HepG2 (cell line): Measurements from ENCODE around the gene SCMH1. TPM values are rescaled to one million over a fixed set of nuclear protein-coding genes. Genes with fewer than 3 reads are reported as not detected.

ENCODE experiments used
- ATAD3A ChIP-seq: sonication (generic); formaldehyde crosslinking; IDR thresholded peaks from 2 replicates; pipeline ENCODE4 v1.4.0; 2020; ENCODE audit warnings: missing genetic modification reagents
- CREB3 ChIP-seq: sonication (generic); formaldehyde crosslinking; IDR thresholded peaks from 2 replicates; pipeline ENCODE4 v1.5.0; 2020; ENCODE audit warnings: missing genetic modification reagents
- EHMT2 ChIP-seq: fragments of 200-600 bp; sonication (generic); IDR thresholded peaks from 2 replicates; pipeline ENCODE4 v1.7.0; 2017; ENCODE audit warnings: antibody characterized with exemption, low read depth, low read length, borderline replicate concordance
- ESRRA ChIP-seq: sonication (generic); formaldehyde crosslinking; IDR thresholded peaks from 2 replicates; pipeline ENCODE4 v1.5.1; 2020; ENCODE audit warnings: mild to moderate bottlenecking, low read depth, missing genetic modification reagents
- ETV6 ChIP-seq: sonication (generic); formaldehyde crosslinking; conservative IDR thresholded peaks from 2 replicates; pipeline ENCODE4 v1.4.0; 2020; ENCODE audit warnings: missing genetic modification reagents
- FOSL2 ChIP-seq: sonication (generic); formaldehyde crosslinking; IDR thresholded peaks from 2 replicates; pipeline ENCODE4 v1.4.0; 2020; ENCODE audit warnings: missing genetic modification reagents
- KDM2A ChIP-seq: sonication (generic); formaldehyde crosslinking; IDR thresholded peaks from 2 replicates; pipeline ENCODE4 v1.4.0; 2020; ENCODE audit warnings: low read depth, missing genetic modification reagents, borderline replicate concordance
- KDM4B ChIP-seq: sonication (generic); formaldehyde crosslinking; IDR thresholded peaks from 2 replicates; pipeline ENCODE4 v1.4.0; 2020; ENCODE audit warnings: missing genetic modification reagents
- MBNL3 ChIP-seq: fragments of 250-450 bp; sonication (Bioruptor Pico); conservative IDR thresholded peaks from 2 replicates; pipeline ENCODE4 v1.8.0; 2022; ENCODE audit warnings: mild to moderate bottlenecking, inconsistent platforms
- NFKB2 ChIP-seq: sonication (generic); formaldehyde crosslinking; IDR thresholded peaks from 2 replicates; pipeline ENCODE4 v1.4.0; 2020; ENCODE audit warnings: missing genetic modification reagents, borderline replicate concordance
- PRMT3 ChIP-seq: sonication (generic); formaldehyde crosslinking; IDR thresholded peaks from 2 replicates; pipeline ENCODE4 v1.8.1; 2022; ENCODE audit warnings: low read depth, mild to moderate bottlenecking, moderate library complexity, missing genetic modification reagents, borderline replicate concordance
- RAD21 ChIP-seq: fragments of 450-650 bp; formaldehyde crosslinking; IDR thresholded peaks from 2 replicates; pipeline ENCODE4 v1.5.0; 2020; ENCODE audit warnings: mild to moderate bottlenecking
- REL ChIP-seq: sonication (generic); formaldehyde crosslinking; conservative IDR thresholded peaks from 2 replicates; pipeline ENCODE4 v1.8.0; 2022; ENCODE audit warnings: mild to moderate bottlenecking, missing genetic modification reagents, moderate library complexity
- REPIN1 ChIP-seq: sonication (generic); formaldehyde crosslinking; IDR thresholded peaks from 2 replicates; pipeline ENCODE4 v1.8.0; 2022; ENCODE audit warnings: missing genetic modification reagents, low read depth, mild to moderate bottlenecking, borderline replicate concordance
- RFX3 ChIP-seq: IDR thresholded peaks from 2 replicates; pipeline ENCODE4 v1.6.1; 2016; ENCODE audit warnings: missing biosample characterization, missing genetic modification reagents
- SETDB1 ChIP-seq: sonication (generic); formaldehyde crosslinking; IDR thresholded peaks from 2 replicates; pipeline ENCODE4 v1.5.1; 2020; ENCODE audit warnings: missing genetic modification reagents, mild to moderate bottlenecking, borderline replicate concordance
- TEAD3 ChIP-seq: optimal IDR thresholded peaks from 2 replicates; pipeline ENCODE3; 2016; ENCODE audit warnings: borderline replicate concordance
- TFAP4 ChIP-seq: sonication (generic); IDR thresholded peaks from 2 replicates; pipeline ENCODE4 v1.6.1; 2016; ENCODE audit warnings: low read depth, borderline replicate concordance
- WIZ ChIP-seq: sonication (generic); formaldehyde crosslinking; IDR thresholded peaks from 2 replicates; pipeline ENCODE4 v1.5.1; 2020; ENCODE audit warnings: mild to moderate bottlenecking, missing genetic modification reagents
- ZMAT3 ChIP-seq: sonication (generic); formaldehyde crosslinking; conservative IDR thresholded peaks from 2 replicates; pipeline ENCODE4 v1.7.0; 2021; ENCODE audit warnings: missing genetic modification reagents
- ZNF350 ChIP-seq: sonication (generic); formaldehyde crosslinking; IDR thresholded peaks from 2 replicates; pipeline ENCODE4 v1.4.0; 2020; ENCODE audit warnings: mild to moderate bottlenecking, low read depth, missing genetic modification reagents, borderline replicate concordance
- ZNF629 ChIP-seq: sonication (generic); formaldehyde crosslinking; conservative IDR thresholded peaks from 2 replicates; pipeline ENCODE4 v1.5.0; 2020; ENCODE audit warnings: missing genetic modification reagents
- ZNF816 ChIP-seq: sonication (generic); formaldehyde crosslinking; IDR thresholded peaks from 2 replicates; pipeline ENCODE4 v1.8.0; 2022; ENCODE audit warnings: missing genetic modification reagents, mild to moderate bottlenecking, borderline replicate concordance
- ZNF83 ChIP-seq: sonication (generic); formaldehyde crosslinking; IDR thresholded peaks from 2 replicates; pipeline ENCODE4 v1.4.0; 2020; ENCODE audit warnings: missing genetic modification reagents, mild to moderate bottlenecking, borderline replicate concordance
- polyA plus RNA-seq, 8 experiments: library from polyadenylated mRNA; depleted of rRNA in 3 of 8; stranded (reverse) in 7 of 8; unstranded in 1 of 8; fragments of >200 nt; fragmentation: Illumina TruSeq in 4 of 8; extraction: Trizol in 4 of 8; gene quantifications; 2 replicates each; pipeline versions ENCODE4 v1.2.1 to v1.2.3, GENCODE V29; 2011 to 2016; ENCODE audit warnings: low read depth in 4 of 8, missing spikeins in 1 of 8, mixed read lengths in 1 of 8; ENCODE audit not compliant: insufficient read depth in 1 of 8
- total RNA-seq, 5 experiments: library from RNA; depleted of rRNA; stranded (reverse); fragments of >200 nt; fragmentation: Illumina TruSeq; extraction: Trizol; gene quantifications; 2 replicates each; pipeline ENCODE4 v1.2.3, GENCODE V29; 2016; ENCODE audit warnings: low read depth in 1 of 5
- TF ChIP-seq, protein P1 (sequence below): sonication (generic); formaldehyde crosslinking; IDR thresholded peaks from 2 replicates; pipeline ENCODE4 v1.5.0; 2020; ENCODE audit warnings: mild to moderate bottlenecking, missing genetic modification reagents, moderate library complexity

Gene SCMH1
- total and polyA plus RNA-seq, 2 of the 13 experiments (the other 11 are each of a cell fraction or from before 2014, with no cell fraction given): 41.8 to 52.6 TPM

GRCh38 chr1:41268154-41268770 lies 26.2 kb upstream of the SCMH1 start (continued):
- TF ChIP-seq TFAP4: no peak
- no peak for TF ChIP-seq EHMT2
- TF ChIP-seq REPIN1 (CRISPR knock-in tag): no peak
- TF ChIP-seq ZNF629: no peak
- no peak for TF ChIP-seq MBNL3 (CRISPR knock-in tag)
- TF ChIP-seq, protein P1, sequence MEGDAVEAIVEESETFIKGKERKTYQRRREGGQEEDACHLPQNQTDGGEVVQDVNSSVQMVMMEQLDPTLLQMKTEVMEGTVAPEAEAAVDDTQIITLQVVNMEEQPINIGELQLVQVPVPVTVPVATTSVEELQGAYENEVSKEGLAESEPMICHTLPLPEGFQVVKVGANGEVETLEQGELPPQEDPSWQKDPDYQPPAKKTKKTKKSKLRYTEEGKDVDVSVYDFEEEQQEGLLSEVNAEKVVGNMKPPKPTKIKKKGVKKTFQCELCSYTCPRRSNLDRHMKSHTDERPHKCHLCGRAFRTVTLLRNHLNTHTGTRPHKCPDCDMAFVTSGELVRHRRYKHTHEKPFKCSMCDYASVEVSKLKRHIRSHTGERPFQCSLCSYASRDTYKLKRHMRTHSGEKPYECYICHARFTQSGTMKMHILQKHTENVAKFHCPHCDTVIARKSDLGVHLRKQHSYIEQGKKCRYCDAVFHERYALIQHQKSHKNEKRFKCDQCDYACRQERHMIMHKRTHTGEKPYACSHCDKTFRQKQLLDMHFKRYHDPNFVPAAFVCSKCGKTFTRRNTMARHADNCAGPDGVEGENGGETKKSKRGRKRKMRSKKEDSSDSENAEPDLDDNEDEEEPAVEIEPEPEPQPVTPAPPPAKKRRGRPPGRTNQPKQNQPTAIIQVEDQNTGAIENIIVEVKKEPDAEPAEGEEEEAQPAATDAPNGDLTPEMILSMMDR (CRISPR knock-in tag): peak; percentile 94
- 0 out of 2 replicates have a peak, but pooled peaks have one; percentile 17 for TF ChIP-seq FOSL2 (CRISPR knock-in tag)
- TF ChIP-seq KDM2A: peak; percentile 42; the same call in 1 of the 2 replicates
- TF ChIP-seq ZNF816 (CRISPR knock-in tag): no peak
- TF ChIP-seq RFX3 (CRISPR knock-in tag): no peak
- no peak for TF ChIP-seq WIZ (CRISPR knock-in tag)
- TF ChIP-seq ZNF83: no peak
- no peak for TF ChIP-seq ATAD3A (CRISPR knock-in tag)
- peak; percentile 51 for TF ChIP-seq TEAD3 (CRISPR knock-in tag)
- TF ChIP-seq SETDB1: no peak
- TF ChIP-seq KDM4B (CRISPR knock-in tag): no peak
- no peak for TF ChIP-seq ETV6
- TF ChIP-seq ZMAT3: no peak
- peak; percentile 91 for TF ChIP-seq RAD21 (CRISPR knock-in tag)
- TF ChIP-seq ESRRA: no peak
- no peak for TF ChIP-seq REL (CRISPR knock-in tag)
- no peak for TF ChIP-seq NFKB2 (CRISPR knock-in tag)
- TF ChIP-seq PRMT3 (CRISPR knock-in tag): no peak
- TF ChIP-seq CREB3 (CRISPR knock-in tag): no peak
- TF ChIP-seq ZNF350 (CRISPR knock-in tag): no peak
